Activated naive CD4-positive, alpha-beta T cell treated with anti-CD3 and anti-CD28 coated beads for 36 hours (primary cell): ENCODE results near the gene DNAJC4. TPM values are rescaled to one million over a fixed set of nuclear protein-coding genes. Genes with fewer than 3 reads are reported as not detected.

Experiments used
- CTCF ChIA-PET: fragments of 350-600 bp; sonication (Branson Sonifier 250); formaldehyde crosslinking; loops from one replicate; lab custom pipeline; 2021; ENCODE audit warnings: antibody characterized with exemption; lab: Charles Lee
- DNase-seq: peaks from one replicate; pipeline ENCODE4 v3.0.0-alpha.2; 2020
- H3K27ac Mint-ChIP-seq: one replicate; pipeline ENCODE4 v1.8.0; 2021; ENCODE audit warnings: mild to moderate bottlenecking, mixed read lengths
- H3K27me3 Mint-ChIP-seq: one replicate; pipeline ENCODE4 v1.8.0; 2021; ENCODE audit warnings: low read depth, mixed read lengths
- H3K36me3 Mint-ChIP-seq: one replicate; pipeline ENCODE4 v1.8.0; 2021; ENCODE audit warnings: low read depth, mixed read lengths
- H3K4me1 Mint-ChIP-seq: one replicate; pipeline ENCODE4 v1.8.0; 2021; ENCODE audit warnings: low read depth, mixed read lengths
- H3K4me3 Mint-ChIP-seq: one replicate; pipeline ENCODE4 v1.8.0; 2021; ENCODE audit warnings: mild to moderate bottlenecking, moderate library complexity, mixed read lengths
- H3K9me3 Mint-ChIP-seq: one replicate; pipeline ENCODE4 v1.8.0; 2021; ENCODE audit warnings: mixed read lengths
- intact Hi-C: fragments of 100-400 bp; cut with micrococcal nuclease; formaldehyde crosslinking; loops from one replicate; pipeline ENCODE4 v1.15.1; 2023
- total RNA-seq, 2 experiments: library from RNA; stranded (reverse); gene quantifications; one replicate each; pipeline ENCODE4 v1.2.3, GENCODE V29; 2021

The DNAJC4 gene
- total RNA-seq, 2 experiments from 2014 or later, result 16.9 to 19.3 TPM

- peaks cover under 1% of the 10 kb centered on the region for H3K36me3 Mint-ChIP-seq
- H3K27me3 Mint-ChIP-seq, result no peaks in the 10 kb centered on the region
- H3K4me3 Mint-ChIP-seq, result no peak overlapping the region
- H3K9me3 Mint-ChIP-seq, result no peaks in the 10 kb centered on the region
- DNase-seq, result no peak
- H3K27ac Mint-ChIP-seq, result no peak overlapping the region
- peaks cover 14% of the 10 kb centered on the region for H3K4me1 Mint-ChIP-seq
- CTCF ChIA-PET, result interaction anchor here (1.6 kb wide), 1 partner anchor 12 kb away, joined by 4 read pairs; no protein-coding TSS in a partner anchor
- intact Hi-C loops, result no loop called here
Measured at GRCh38 chr11:64264371-64264852, 34.1 kb downstream of the DNAJC4 start.

DNA sequence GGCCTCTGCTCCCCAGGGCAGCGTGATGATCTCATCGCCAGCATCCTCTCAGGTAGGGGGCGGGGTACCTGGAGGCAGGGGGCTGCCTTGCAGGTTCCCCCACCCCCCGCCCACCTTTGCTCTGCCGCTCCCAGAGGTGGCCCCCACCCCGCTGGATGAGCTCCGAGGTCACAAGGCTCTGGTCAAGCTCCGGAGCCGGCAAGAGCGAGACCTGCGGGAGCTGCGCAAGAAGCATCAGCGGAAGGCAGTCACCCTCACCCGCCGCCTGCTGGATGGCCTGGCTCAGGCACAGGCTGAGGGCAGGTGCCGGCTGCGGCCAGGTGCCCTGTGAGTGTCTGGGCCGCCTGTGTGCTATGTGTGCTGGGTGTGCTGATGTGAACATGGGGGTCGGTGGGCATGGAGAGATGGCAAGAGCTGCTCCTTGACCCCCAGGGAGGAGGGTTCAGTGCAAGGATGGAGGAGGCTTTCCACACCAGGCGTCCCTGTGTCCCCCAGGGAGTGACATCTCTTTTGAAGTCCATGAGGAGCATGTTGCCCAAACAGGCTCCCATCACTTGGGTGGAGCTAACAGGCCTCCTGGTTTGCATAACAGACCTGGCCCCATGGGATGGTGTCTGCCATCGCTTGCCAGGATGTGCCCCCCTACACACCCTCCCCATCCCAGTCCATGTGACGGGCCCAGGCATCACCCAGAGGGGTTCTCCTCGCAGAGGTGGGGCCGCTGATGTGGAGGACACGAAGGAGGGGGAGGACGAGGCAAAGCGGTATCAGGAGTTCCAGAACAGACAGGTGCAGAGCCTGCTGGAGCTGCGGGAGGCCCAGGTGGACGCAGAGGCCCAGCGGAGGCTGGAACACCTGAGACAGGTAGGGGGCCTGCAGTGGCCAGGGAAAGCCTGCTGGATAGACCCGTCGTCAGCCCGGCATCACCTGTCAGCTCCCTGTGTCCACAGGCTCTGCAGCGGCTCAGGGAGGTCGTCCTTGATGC lies 35.1 kb downstream of the DNAJC4 start:
- H3K4me1 Mint-ChIP-seq, result peaks cover 8% of the 10 kb centered on the region
- intact Hi-C loops, result no loop called here
- H3K9me3 Mint-ChIP-seq, result no peaks in the 10 kb centered on the region
- no peaks in the 10 kb centered on the region for H3K36me3 Mint-ChIP-seq
- H3K4me3 Mint-ChIP-seq, result no peak overlapping the region
- CTCF ChIA-PET, result no interaction called here
- no peaks in the 10 kb centered on the region for H3K27me3 Mint-ChIP-seq
- no peak overlapping the region for H3K27ac Mint-ChIP-seq
- no peak for DNase-seq

GRCh38 chr11:64266339-64266738 lies 36.0 kb downstream of the DNAJC4 start:
- Mint-ChIP-seq H3K4me1 (peaks cover 8% of the 10 kb centered on the region), H3K9me3 (no peaks in the 10 kb centered on the region), H3K27ac (no peak overlapping the region), H3K36me3 (no peaks in the 10 kb centered on the region), H3K4me3 (no peak overlapping the region), H3K27me3 (no peaks in the 10 kb centered on the region)
- intact Hi-C loops, result no loop called here
- CTCF ChIA-PET, result no interaction called here
- DNase-seq, result no peak

DNA sequence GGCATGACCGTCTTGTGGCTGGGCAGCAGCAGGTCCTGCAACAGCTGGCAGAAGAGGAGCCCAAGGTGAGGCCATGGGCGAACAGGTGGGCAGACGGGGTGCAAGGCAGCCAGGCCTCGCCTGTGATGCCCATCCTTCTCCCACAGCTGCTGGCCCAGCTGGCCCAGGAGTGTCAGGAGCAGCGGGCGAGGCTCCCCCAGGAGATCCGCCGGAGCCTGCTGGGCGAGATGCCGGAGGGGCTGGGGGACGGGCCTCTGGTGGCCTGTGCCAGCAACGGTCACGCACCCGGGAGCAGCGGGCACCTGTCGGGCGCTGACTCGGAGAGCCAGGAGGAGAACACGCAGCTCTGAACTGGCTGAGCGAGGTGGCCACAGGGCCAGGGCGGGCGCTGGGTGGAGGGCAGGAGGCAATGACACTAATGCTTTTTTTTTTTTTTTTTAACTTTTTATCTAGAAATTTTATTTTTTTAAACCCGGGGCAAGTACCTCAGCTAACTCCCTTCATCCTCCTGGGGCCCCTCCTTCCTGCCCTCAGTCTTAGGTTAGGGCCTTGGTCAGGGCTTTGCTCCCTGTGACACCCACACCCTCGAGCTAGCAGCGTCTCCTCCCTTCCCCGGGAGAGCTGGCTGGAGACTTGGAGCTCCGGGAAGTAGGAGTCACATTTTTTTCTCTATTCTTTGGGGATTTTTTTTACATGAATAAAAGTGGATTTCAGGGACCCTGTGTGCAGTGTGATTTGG lies 37.0 kb downstream of the DNAJC4 start:
- Mint-ChIP-seq H3K27me3 (no peaks in the 10 kb centered on the region), H3K4me3 (no peak overlapping the region), H3K36me3 (no peaks in the 10 kb centered on the region), H3K27ac (no peak overlapping the region), H3K4me1 (peaks cover 14% of the 10 kb centered on the region), H3K9me3 (no peaks in the 10 kb centered on the region)
- intact Hi-C loops, result no loop called here
- CTCF ChIA-PET, result interaction anchor here (0.7 to 2.0 kb wide), 4 partner anchors 33 to 63 kb away, joined by 3 to 10 read pairs (median 6); partner anchors contain the start of gene CATSPERZ
- no peak for DNase-seq

- Mint-ChIP-seq H3K36me3 (no peaks in the 10 kb centered on the region), H3K27me3 (no peaks in the 10 kb centered on the region), H3K9me3 (no peaks in the 10 kb centered on the region), H3K4me1 (peaks cover 15% of the 10 kb centered on the region), H3K4me3 (peak overlapping the region; percentile 90), H3K27ac (peak overlapping the region; percentile 88)
- no peak for DNase-seq
- CTCF ChIA-PET, result interaction anchor here (0.8 to 3.0 kb wide), 7 partner anchors 17 to 91 kb away, joined by 3 to 20 read pairs (median 4); partner anchors contain the start of genes CATSPERZ and PLCB3
- intact Hi-C loops, result no loop called here
Measured at GRCh38 chr11:64268025-64268892, 37.9 kb downstream of the DNAJC4 start.

- Mint-ChIP-seq H3K9me3 (no peaks in the 10 kb centered on the region), H3K4me1 (peaks cover 15% of the 10 kb centered on the region), H3K36me3 (no peaks in the 10 kb centered on the region), H3K4me3 (peak overlapping the region; percentile 90), H3K27me3 (no peaks in the 10 kb centered on the region), H3K27ac (peak overlapping the region; percentile 88)
- DNase-seq, result peak; percentile 61
- CTCF ChIA-PET, result interaction anchor here (0.8 to 3.0 kb wide), 6 partner anchors 18 to 90 kb away, joined by 3 to 20 read pairs (median 6); partner anchors contain the start of genes CATSPERZ and PLCB3
- intact Hi-C loops, result loop anchor here (1.0 kb wide), 2 partner anchors 18 to 23 kb away; partner anchors contain the start of genes PLCB3 and PPP1R14B
Measured at GRCh38 chr11:64268893-64269539, 38.7 kb downstream of the DNAJC4 start.

- Mint-ChIP-seq H3K27ac (peak overlapping the region; percentile 88), H3K4me1 (peaks cover 15% of the 10 kb centered on the region), H3K9me3 (no peaks in the 10 kb centered on the region), H3K27me3 (no peaks in the 10 kb centered on the region), H3K4me3 (peak overlapping the region; percentile 90), H3K36me3 (no peaks in the 10 kb centered on the region)
- CTCF ChIA-PET, result interaction anchor here (0.8 to 3.5 kb wide), 6 partner anchors 19 to 90 kb away, joined by 3 to 56 read pairs (median 5); partner anchors contain the start of genes CATSPERZ and PLCB3
- intact Hi-C loops, result loop anchor here (1.0 to 2.0 kb wide), 11 partner anchors 16 to 84 kb away; partner anchors contain the start of genes CCDC88B, DNAJC4, ESRRA and FKBP2
- peak; percentile 98 for DNase-seq
Measured at GRCh38 chr11:64269540-64270220, 39.3 kb downstream of the DNAJC4 start.

GRCh38 chr11:64275031-64275800 lies 44.9 kb downstream of the DNAJC4 start:
- H3K27ac Mint-ChIP-seq, result no peak overlapping the region
- H3K4me3 Mint-ChIP-seq, result no peak overlapping the region
- intact Hi-C loops, result no loop called here
- H3K9me3 Mint-ChIP-seq, result no peaks in the 10 kb centered on the region
- H3K36me3 Mint-ChIP-seq, result peaks cover 6% of the 10 kb centered on the region
- DNase-seq, result no peak
- CTCF ChIA-PET, result interaction anchor here (0.7 to 2.7 kb wide), 4 partner anchors 12 to 29 kb away, joined by 3 to 8 read pairs (median 4); no protein-coding TSS in a partner anchor
- no peaks in the 10 kb centered on the region for H3K27me3 Mint-ChIP-seq
- peaks cover 7% of the 10 kb centered on the region for H3K4me1 Mint-ChIP-seq

DNA sequence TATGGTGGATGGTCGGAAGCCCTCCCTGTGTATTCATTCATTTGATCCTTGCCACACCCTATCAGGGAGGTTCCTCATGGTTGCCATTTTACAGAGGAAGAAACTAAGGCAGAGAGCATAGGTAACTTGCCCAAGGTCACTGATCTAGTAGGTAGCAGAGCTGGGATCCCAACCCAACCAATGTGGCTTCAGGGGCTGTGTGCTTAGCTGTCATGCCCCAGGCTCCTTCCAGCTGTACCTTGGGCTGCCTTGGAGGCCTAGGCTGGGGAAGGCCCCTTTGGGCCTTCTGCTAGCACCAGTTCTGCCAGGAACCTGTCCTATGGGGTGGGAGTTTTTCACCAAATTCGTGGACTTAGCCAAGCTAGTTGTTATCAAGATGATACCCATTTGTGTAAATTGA lies 45.5 kb downstream of the DNAJC4 start:
- intact Hi-C loops, result no loop called here
- CTCF ChIA-PET, result interaction anchor here (0.9 to 2.7 kb wide), 3 partner anchors 25 to 28 kb away, joined by 3 to 8 read pairs (median 4); no protein-coding TSS in a partner anchor

More for the DNA sequence above, 45.5 kb downstream of the DNAJC4 start:
- H3K36me3 Mint-ChIP-seq, result peaks cover 6% of the 10 kb centered on the region
- H3K4me3 Mint-ChIP-seq, result no peak overlapping the region
- peaks cover 7% of the 10 kb centered on the region for H3K4me1 Mint-ChIP-seq
- no peaks in the 10 kb centered on the region for H3K27me3 Mint-ChIP-seq
- DNase-seq, result no peak
- no peaks in the 10 kb centered on the region for H3K9me3 Mint-ChIP-seq
- H3K27ac Mint-ChIP-seq, result no peak overlapping the region
